K562 (cell line): ENCODE measurements around the gene ZNF628. TPM values are rescaled to one million over a fixed set of nuclear protein-coding genes. Genes with fewer than 3 reads are reported as not detected.
A peak's percentile ranks its signal among the peaks of the same experiment; 100 is the strongest.

Experiments
- BCL6 ChIP-seq: fragments of 250-450 bp; sonication (Bioruptor Pico); IDR thresholded peaks from 2 replicates; pipeline ENCODE4 v1.4.0; 2020
- CBX3 ChIP-seq, 2 experiments: IDR thresholded peaks; 1 replicate in 1 of 2; 2 replicates in 1 of 2; pipeline ENCODE4 v1.6.1; 2012; ENCODE audit warnings: inconsistent platforms in 2 of 2, low read length in 2 of 2, borderline replicate concordance in 1 of 2, control low read depth in 1 of 2
- CHCHD3 ChIP-seq: fragments of 250-450 bp; sonication (Bioruptor Pico); IDR thresholded peaks from 2 replicates; pipeline ENCODE4 v2.1.2; 2022; ENCODE audit warnings: mild to moderate bottlenecking
- ELF4 ChIP-seq: fragments of 450-650 bp; formaldehyde crosslinking; IDR thresholded peaks from 2 replicates; pipeline ENCODE4 v1.4.0; 2022; ENCODE audit warnings: missing genetic modification characterization
- ESRRA ChIP-seq: fragments of 450-650 bp; IDR thresholded peaks from 2 replicates; pipeline ENCODE4 v1.6.1; 2014; ENCODE audit warnings: low read depth, mild to moderate bottlenecking, moderate library complexity, borderline replicate concordance
- GABPB1 ChIP-seq: sonication (generic); formaldehyde crosslinking; IDR thresholded peaks from 2 replicates; pipeline ENCODE4 v1.8.0; 2022; ENCODE audit warnings: mild to moderate bottlenecking, missing genetic modification reagents
- KAT2B ChIP-seq: IDR thresholded peaks from one replicate; pipeline ENCODE4 v1.6.1; 2012; ENCODE audit warnings: low read depth, mild to moderate bottlenecking, control low read depth, inconsistent platforms, low read length, moderate library complexity
- LARP7 ChIP-seq: fragments of 450-650 bp; IDR thresholded peaks from 2 replicates; pipeline ENCODE4 v1.6.1; 2016
- NFE2L1 ChIP-seq: fragments of 450-650 bp; IDR thresholded peaks from 2 replicates; pipeline ENCODE4 v1.6.1; 2016; ENCODE audit warnings: missing genetic modification characterization, low read depth, mild to moderate bottlenecking, missing compliant biosample characterization, moderate library complexity, borderline replicate concordance
- NR2C2 ChIP-seq, 2 experiments: fragments of 200-800 bp in 1 of 2; sonication (Bioruptor generic) in 1 of 2; sonication (generic) in 1 of 2; formaldehyde crosslinking in 1 of 2; IDR thresholded peaks; 2 replicates each; pipeline versions ENCODE4 v1.6.1 to v1.8.0; 2016 to 2022; ENCODE audit warnings: mild to moderate bottlenecking in 1 of 2, missing compliant biosample characterization in 1 of 2, missing genetic modification characterization in 1 of 2, missing genetic modification reagents in 1 of 2
- POLR2G ChIP-seq: fragments of 200-400 bp; formaldehyde crosslinking; IDR thresholded peaks from 2 replicates; pipeline ENCODE4 v1.6.1; 2017; ENCODE audit warnings: low read depth, mild to moderate bottlenecking, antibody characterized with exemption, low read length, moderate library complexity
- PTRF ChIP-seq: fragments of 450-650 bp; IDR thresholded peaks from 2 replicates; pipeline ENCODE4 v1.6.1; 2016; ENCODE audit warnings: mild to moderate bottlenecking, missing genetic modification characterization, missing compliant biosample characterization
- RBFOX2 ChIP-seq: fragments of 200-400 bp; formaldehyde crosslinking; IDR thresholded peaks from 2 replicates; pipeline ENCODE4 v1.6.1; 2017; ENCODE audit warnings: low read depth, mild to moderate bottlenecking, low read length, moderate library complexity
- RFX1 ChIP-seq: fragments of 450-650 bp; IDR thresholded peaks from 2 replicates; pipeline ENCODE4 v1.6.1; 2016; ENCODE audit warnings: mild to moderate bottlenecking, moderate library complexity
- WHSC1 ChIP-seq: IDR thresholded peaks from one replicate; pipeline ENCODE4 v1.6.1; 2012; ENCODE audit warnings: low read length, control low read depth, inconsistent platforms
- ZNF695 ChIP-seq: fragments of 450-650 bp; formaldehyde crosslinking; IDR thresholded peaks from 2 replicates; pipeline ENCODE4 v1.4.0; 2020; ENCODE audit warnings: mild to moderate bottlenecking, moderate library complexity
- ZNF766 ChIP-seq: fragments of 200-800 bp; sonication (Bioruptor generic); conservative IDR thresholded peaks from 2 replicates; pipeline ENCODE4 v1.6.1; 2016; ENCODE audit warnings: missing genetic modification characterization, missing compliant biosample characterization
- ZNF785 ChIP-seq: fragments of 250-450 bp; sonication (Bioruptor Pico); IDR thresholded peaks from 2 replicates; pipeline ENCODE4 v1.4.0; 2020; ENCODE audit warnings: mild to moderate bottlenecking
- polyA plus RNA-seq, 8 experiments: library from polyadenylated mRNA; depleted of rRNA in 4 of 8; stranded (reverse) in 5 of 8; unstranded in 3 of 8; fragments of >200 nt; fragmentation: Nextera tagmentation in 2 of 8; fragmentation: Illumina TruSeq in 1 of 8; extraction: Ambion mirVana in 2 of 8; extraction: Trizol in 1 of 8; gene quantifications; 2 replicates each; pipeline versions ENCODE4 v1.2.1 to v1.2.3, GENCODE V29; 2011 to 2014; ENCODE audit warnings: inconsistent platforms in 1 of 8, missing spikeins in 1 of 8
- total RNA-seq, 7 experiments: library from RNA; depleted of rRNA in 6 of 7; stranded (reverse); fragments of >200 nt in 6 of 7; fragmentation: Illumina TruSeq in 2 of 7; extraction: Trizol in 2 of 7; gene quantifications; 2 replicates each; pipeline versions ENCODE4 v1.2.1 to v1.2.3, GENCODE V29; 2011 to 2021; ENCODE audit warnings: low replicate concordance in 1 of 7
- TF ChIP-seq, protein P1 (sequence below), 2 experiments: fragments of 450-650 bp; IDR thresholded peaks; 2 replicates each; pipeline ENCODE4 v1.6.1; 2016; ENCODE audit warnings: mild to moderate bottlenecking in 2 of 2, borderline replicate concordance in 1 of 2, low read depth in 1 of 2, moderate library complexity in 1 of 2
- TF ChIP-seq, protein P2 (sequence below): sonication (generic); formaldehyde crosslinking; IDR thresholded peaks from 2 replicates; pipeline ENCODE4 v1.8.0; 2022; ENCODE audit warnings: missing genetic modification reagents, mild to moderate bottlenecking, moderate library complexity, borderline replicate concordance

ZNF628 gene
- total and polyA plus RNA-seq, 9 of the 15 experiments (the other 6 are each of a cell fraction or from before 2014, with no cell fraction given): 0.13 to 13.6 (median 2.2) TPM; not detected in 3

DNA sequence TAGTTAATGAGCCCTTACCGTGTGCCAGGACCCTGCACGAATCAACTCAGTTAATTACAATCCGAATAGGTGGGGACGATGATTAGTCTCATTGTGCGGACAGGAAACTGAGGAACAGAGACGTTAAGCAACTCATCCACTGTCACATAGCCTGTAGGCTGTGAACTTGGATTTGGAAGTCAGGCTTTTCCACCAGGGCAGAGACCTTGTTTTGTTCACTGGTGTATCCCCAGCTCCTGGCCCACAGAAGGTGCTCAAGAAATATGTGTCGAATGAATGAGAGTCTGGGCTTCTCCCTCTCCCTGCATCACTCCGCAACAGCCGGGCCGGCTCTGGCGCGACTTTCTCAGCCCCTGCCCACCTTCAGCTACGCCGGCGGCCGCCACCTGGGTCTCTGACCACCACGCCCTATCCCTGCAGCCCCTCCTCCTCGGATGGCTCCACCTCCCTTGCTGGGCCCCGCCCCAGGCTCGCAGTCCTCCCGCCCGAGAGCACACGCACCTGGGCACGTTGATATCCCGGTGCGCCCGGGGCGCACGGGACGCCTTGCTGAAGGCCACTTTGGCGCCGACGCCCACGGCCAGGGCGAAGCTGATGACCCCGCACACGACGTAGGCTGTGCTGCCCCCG lies 34.6 kb upstream of the ZNF628 start (continued):
- TF ChIP-seq, protein P1, sequence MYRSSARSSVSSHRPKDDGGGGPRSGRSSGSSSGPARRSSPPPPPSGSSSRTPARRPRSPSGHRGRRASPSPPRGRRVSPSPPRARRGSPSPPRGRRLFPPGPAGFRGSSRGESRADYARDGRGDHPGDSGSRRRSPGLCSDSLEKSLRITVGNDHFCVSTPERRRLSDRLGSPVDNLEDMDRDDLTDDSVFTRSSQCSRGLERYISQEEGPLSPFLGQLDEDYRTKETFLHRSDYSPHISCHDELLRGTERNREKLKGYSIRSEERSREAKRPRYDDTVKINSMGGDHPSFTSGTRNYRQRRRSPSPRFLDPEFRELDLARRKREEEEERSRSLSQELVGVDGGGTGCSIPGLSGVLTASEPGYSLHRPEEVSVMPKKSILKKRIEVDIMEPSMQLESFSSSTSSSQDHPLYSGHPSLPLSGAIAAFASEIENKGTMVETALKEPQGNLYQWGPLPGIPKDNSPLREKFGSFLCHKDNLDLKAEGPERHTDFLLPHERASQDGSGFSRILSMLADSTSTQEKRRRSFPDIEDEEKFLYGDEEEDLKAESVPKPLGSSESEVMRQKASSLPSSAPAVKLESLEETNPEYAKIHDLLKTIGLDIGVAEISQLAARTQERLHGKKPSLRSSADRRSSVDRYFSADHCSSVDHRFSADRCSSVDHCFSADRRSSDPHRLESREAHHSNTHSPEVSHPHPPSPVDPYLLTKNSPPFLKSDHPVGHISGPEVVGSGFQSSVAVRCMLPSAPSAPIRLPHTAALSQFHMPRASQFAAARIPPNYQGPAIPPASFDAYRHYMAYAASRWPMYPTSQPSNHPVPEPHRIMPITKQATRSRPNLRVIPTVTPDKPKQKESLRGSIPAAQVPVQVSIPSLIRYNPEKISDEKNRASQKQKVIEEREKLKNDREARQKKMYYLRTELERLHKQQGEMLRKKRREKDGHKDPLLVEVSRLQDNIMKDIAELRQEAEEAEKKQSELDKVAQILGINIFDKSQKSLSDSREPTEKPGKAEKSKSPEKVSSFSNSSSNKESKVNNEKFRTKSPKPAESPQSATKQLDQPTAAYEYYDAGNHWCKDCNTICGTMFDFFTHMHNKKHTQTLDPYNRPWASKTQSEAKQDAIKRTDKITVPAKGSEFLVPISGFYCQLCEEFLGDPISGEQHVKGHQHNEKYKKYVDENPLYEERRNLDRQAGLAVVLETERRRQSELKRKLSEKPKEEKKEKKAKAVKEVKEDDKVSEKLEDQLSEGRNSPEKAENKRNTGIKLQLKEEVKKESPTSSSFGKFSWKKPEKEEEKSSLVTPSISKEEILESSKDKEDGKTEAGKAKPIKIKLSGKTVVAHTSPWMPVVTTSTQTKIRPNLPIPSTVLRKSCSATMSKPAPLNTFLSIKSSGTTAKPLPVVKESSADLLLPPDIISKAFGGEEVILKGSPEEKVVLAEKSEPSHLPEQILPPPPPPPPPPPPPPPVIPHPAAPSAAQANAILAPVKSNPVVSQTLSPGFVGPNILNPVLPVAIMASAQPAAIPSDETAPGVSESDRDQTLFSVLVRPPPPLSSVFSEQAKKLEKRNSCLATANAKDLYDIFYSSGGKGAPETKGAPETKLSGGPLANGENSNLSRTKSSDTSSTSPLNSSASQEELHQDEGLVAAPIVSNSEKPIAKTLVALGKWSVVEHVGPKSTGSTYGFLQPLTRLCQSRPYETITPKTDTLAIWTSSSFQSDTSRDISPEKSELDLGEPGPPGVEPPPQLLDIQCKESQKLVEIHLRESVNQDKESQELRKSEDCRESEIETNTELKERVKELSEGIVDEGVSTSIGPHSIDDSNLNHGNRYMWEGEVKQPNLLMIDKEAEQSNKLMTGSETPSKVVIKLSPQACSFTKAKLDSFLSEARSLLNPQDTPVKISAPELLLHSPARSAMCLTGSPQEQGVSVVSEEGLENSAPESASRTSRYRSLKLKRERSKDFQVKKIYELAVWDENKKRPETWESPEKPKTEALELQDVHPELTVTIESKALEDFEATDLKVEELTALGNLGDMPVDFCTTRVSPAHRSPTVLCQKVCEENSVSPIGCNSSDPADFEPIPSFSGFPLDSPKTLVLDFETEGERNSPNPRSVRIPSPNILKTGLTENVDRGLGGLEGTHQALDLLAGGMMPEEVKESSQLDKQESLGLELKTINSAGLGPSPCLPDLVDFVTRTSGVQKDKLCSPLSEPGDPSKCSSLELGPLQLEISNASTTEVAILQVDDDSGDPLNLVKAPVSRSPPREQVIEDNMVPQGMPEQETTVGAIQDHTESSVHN (IDR thresholded peaks at IDR 0.05; ENCODE audit: borderline replicate concordance in 1 of 2, low read depth in 1 of 2): no peak
- TF ChIP-seq PTRF (tag): no peak
- TF ChIP-seq, protein P2, sequence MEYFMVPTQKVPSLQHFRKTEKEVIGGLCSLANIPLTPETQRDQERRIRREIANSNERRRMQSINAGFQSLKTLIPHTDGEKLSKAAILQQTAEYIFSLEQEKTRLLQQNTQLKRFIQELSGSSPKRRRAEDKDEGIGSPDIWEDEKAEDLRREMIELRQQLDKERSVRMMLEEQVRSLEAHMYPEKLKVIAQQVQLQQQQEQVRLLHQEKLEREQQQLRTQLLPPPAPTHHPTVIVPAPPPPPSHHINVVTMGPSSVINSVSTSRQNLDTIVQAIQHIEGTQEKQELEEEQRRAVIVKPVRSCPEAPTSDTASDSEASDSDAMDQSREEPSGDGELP (CRISPR knock-in tag): 0 out of 2 replicates have a peak, but pooled peaks have one; percentile 30
- no peak for TF ChIP-seq ELF4 (CRISPR knock-in tag)
- no peak for TF ChIP-seq BCL6
- no peak for TF ChIP-seq RFX1
- TF ChIP-seq CBX3 (IDR thresholded peaks at IDR 0.05; ENCODE audit: borderline replicate concordance in 1 of 2, low read length in 2 of 2): peak in 1 of 2 experiments; percentile 41; a peak in 1 of 3 replicates
- TF ChIP-seq NFE2L1 (tag): no peak
- no peak for TF ChIP-seq ESRRA
- peak; percentile 44; the same call in 1 of the 2 replicates for TF ChIP-seq RBFOX2
- no peak for TF ChIP-seq CHCHD3 (CRISPR knock-in tag)
- 0 out of 2 replicates have a peak, but pooled peaks have one; percentile 39 for TF ChIP-seq POLR2G
- TF ChIP-seq LARP7: no peak
- TF ChIP-seq KAT2B: no peak
- no peak for TF ChIP-seq ZNF695 (CRISPR knock-in tag)
- TF ChIP-seq ZNF766: no peak
- no peak for TF ChIP-seq ZNF785
- TF ChIP-seq GABPB1 (CRISPR knock-in tag): 0 out of 2 replicates have a peak, but pooled peaks have one; percentile 34
- TF ChIP-seq WHSC1: no peak
- TF ChIP-seq NR2C2 (CRISPR knock-in tag; IDR thresholded peaks at IDR 0.05): no peak
- TF ChIP-seq NR2C2 (tag; IDR thresholded peaks at IDR 0.05): no peak
